DND-41 (cell line): Measurements from ENCODE around the gene CCL20.

Experiments used
- ATAC-seq: fragments of 200-7000 bp; cut with Tn5 transposase; 3 replicates; pipeline ENCODE4 v1.9.1; 2021; ENCODE audit warnings: low read depth; ENCODE audit not compliant: insufficient read depth
- DNase-seq: peaks from one replicate; pipeline ENCODE4 v3.0.0-alpha.2; 2020
- H2AFZ ChIP-seq: 2 replicates; pipeline ENCODE4 v1.6.0; 2012; ENCODE audit warnings: low read depth, low read length
- H3K27ac ChIP-seq: 2 replicates; pipeline ENCODE4 v1.5.1; 2012; ENCODE audit warnings: low read length, inconsistent platforms
- H3K27me3 ChIP-seq: fragments of 200-600 bp; sonication (generic); 2 replicates; pipeline ENCODE4 v1.6.0; 2012; ENCODE audit warnings: low read length, mild to moderate bottlenecking, inconsistent platforms; ENCODE audit not compliant: insufficient read depth, poor library complexity
- H3K36me3 ChIP-seq: 2 replicates; pipeline ENCODE4 v1.5.1; 2012; ENCODE audit warnings: low read length, inconsistent platforms; ENCODE audit not compliant: insufficient read depth
- H3K4me1 ChIP-seq: 2 replicates; pipeline ENCODE4 v1.5.1; 2012; ENCODE audit warnings: mild to moderate bottlenecking, low read length; ENCODE audit not compliant: insufficient read depth
- H3K4me2 ChIP-seq: 2 replicates; pipeline ENCODE4 v1.6.0; 2012; ENCODE audit warnings: mild to moderate bottlenecking, moderate library complexity, low read length, inconsistent platforms; ENCODE audit not compliant: insufficient read depth
- H3K4me3 ChIP-seq, 2 experiments: fragments of 200-600 bp in 1 of 2; shearing (Covaris generic) in 1 of 2; 2 replicates each; pipeline ENCODE4 v1.5.1; 2012 to 2016; ENCODE audit warnings: inconsistent platforms in 2 of 2, low read length in 2 of 2, mild to moderate bottlenecking in 2 of 2, low read depth in 1 of 2, moderate library complexity in 1 of 2
- H3K79me2 ChIP-seq: 2 replicates; pipeline ENCODE4 v1.6.0; 2012; ENCODE audit warnings: low read length, inconsistent platforms; ENCODE audit not compliant: insufficient read depth
- H3K9ac ChIP-seq: 2 replicates; pipeline ENCODE4 v1.6.0; 2012; ENCODE audit warnings: low read depth, mild to moderate bottlenecking, inconsistent platforms, low read length, moderate library complexity
- H3K9me3 ChIP-seq: 2 replicates; pipeline ENCODE4 v1.5.1; 2012; ENCODE audit warnings: low read length, moderate library complexity, mild to moderate bottlenecking, inconsistent platforms; ENCODE audit not compliant: insufficient read depth, severe bottlenecking
- H4K20me1 ChIP-seq: 2 replicates; pipeline ENCODE4 v1.6.0; 2012; ENCODE audit warnings: low read length; ENCODE audit not compliant: insufficient read depth
- EZH2 ChIP-seq: IDR thresholded peaks from 3 replicates; pipeline ENCODE4 v1.6.1; 2012; ENCODE audit warnings: borderline replicate concordance, low read depth, mild to moderate bottlenecking, moderate library complexity, low read length, inconsistent platforms; ENCODE audit not compliant: severe bottlenecking
- TF ChIP-seq, protein P1 (sequence below): IDR thresholded peaks from 2 replicates; pipeline ENCODE4 v1.5.1; 2012; ENCODE audit warnings: borderline replicate concordance, low read length, moderate library complexity, mild to moderate bottlenecking; ENCODE audit not compliant: poor library complexity, severe bottlenecking; ENCODE audit errors: extremely low read depth

Gene CCL20

DNA sequence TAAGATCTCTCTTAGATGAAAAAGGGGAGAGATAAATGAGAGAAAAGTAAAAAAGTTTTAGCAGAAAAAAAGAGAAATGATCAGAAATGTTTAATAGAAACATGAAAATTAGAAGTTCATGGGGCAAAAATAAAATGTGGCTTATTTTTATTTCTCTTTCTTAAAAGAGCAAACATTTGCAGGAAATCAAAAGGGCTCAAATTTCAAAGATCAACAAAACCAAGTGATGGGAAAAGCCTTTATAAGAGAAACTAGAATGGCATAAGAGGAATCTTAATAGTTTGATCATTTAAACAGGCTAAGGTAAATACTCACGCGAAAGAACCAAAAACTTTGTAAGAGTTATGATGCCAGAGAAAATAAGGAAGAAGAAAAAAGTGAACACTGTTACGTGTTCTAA, 34.5 kb downstream of the CCL20 start:
- H3K27ac ChIP-seq, result no peak overlapping the region
- H3K36me3 ChIP-seq, result no peaks in the 10 kb centered on the region
- TF ChIP-seq EZH2, result no peak
- TF ChIP-seq, protein P1, sequence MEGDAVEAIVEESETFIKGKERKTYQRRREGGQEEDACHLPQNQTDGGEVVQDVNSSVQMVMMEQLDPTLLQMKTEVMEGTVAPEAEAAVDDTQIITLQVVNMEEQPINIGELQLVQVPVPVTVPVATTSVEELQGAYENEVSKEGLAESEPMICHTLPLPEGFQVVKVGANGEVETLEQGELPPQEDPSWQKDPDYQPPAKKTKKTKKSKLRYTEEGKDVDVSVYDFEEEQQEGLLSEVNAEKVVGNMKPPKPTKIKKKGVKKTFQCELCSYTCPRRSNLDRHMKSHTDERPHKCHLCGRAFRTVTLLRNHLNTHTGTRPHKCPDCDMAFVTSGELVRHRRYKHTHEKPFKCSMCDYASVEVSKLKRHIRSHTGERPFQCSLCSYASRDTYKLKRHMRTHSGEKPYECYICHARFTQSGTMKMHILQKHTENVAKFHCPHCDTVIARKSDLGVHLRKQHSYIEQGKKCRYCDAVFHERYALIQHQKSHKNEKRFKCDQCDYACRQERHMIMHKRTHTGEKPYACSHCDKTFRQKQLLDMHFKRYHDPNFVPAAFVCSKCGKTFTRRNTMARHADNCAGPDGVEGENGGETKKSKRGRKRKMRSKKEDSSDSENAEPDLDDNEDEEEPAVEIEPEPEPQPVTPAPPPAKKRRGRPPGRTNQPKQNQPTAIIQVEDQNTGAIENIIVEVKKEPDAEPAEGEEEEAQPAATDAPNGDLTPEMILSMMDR, result no peak
- ATAC-seq, result no peak
- no peak for DNase-seq
- H3K9me3 ChIP-seq, result no peaks in the 10 kb centered on the region
- no peak overlapping the region for H3K9ac ChIP-seq
- no peaks in the 10 kb centered on the region for H4K20me1 ChIP-seq
- H3K79me2 ChIP-seq, result no peaks in the 10 kb centered on the region
- H3K27me3 ChIP-seq, result no peaks in the 10 kb centered on the region
- H3K4me3 ChIP-seq, result no peak overlapping the region
- H3K4me2 ChIP-seq, result no peak overlapping the region
- no peak overlapping the region for H2AFZ ChIP-seq
- H3K4me1 ChIP-seq, result no peaks in the 10 kb centered on the region

DNA sequence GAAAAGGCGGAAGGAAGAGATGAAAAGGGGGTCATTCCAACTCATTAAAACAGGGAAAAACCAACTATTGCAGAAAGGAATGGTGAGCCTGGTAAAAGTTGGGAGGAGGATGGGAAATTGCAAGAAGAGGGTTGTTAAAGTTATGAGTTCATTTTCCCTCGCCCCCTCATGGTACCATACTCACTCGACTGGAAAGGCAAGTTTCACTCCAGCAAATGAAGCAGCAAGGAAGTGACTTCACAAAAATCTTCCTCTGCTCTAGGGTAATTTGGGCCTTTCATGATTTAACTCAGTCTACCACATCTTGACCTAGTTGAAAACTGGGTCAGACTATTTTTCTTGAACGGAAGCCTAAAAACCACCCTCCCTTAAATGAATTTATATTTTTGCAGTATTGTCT, 34.9 kb downstream of the CCL20 start:
- no peaks in the 10 kb centered on the region for H3K9me3 ChIP-seq
- no peak for DNase-seq
- H3K4me1 ChIP-seq, result no peaks in the 10 kb centered on the region
- no peak overlapping the region for H3K4me2 ChIP-seq
- H3K36me3 ChIP-seq, result no peaks in the 10 kb centered on the region
- H3K27ac ChIP-seq, result no peak overlapping the region
- no peaks in the 10 kb centered on the region for H3K79me2 ChIP-seq
- no peak overlapping the region for H3K4me3 ChIP-seq
- H3K9ac ChIP-seq, result no peak overlapping the region
- no peak for TF ChIP-seq EZH2
- TF ChIP-seq, protein P1, result no peak
- no peak overlapping the region for H2AFZ ChIP-seq
- no peaks in the 10 kb centered on the region for H3K27me3 ChIP-seq
- ATAC-seq, result no peak
- H4K20me1 ChIP-seq, result no peaks in the 10 kb centered on the region

DNA sequence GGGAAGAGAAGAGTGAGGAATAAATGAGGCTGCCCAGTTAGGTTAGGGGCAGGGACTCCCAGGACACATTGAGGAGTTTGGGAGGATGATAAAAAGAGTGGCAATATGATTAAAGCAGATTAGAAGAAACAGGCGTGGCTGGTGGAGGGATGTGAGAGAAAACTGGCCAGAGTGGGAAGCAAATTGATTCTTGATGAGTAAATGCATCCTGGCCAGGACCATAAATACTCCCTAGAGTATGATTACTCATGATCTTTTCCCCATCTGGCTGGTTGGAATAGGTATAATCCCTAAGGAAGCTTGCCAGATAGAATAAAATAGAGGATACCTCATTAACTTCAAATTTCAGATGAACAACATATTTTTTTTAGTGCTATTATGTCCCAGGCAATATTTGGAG, 36.3 kb downstream of the CCL20 start:
- Histone ChIP-seq H3K4me3 (no peak overlapping the region), H4K20me1 (no peaks in the 10 kb centered on the region), H3K27ac (no peak overlapping the region), H3K36me3 (no peaks in the 10 kb centered on the region), H3K4me1 (no peaks in the 10 kb centered on the region), H3K9me3 (no peaks in the 10 kb centered on the region), H2AFZ (no peak overlapping the region), H3K9ac (no peak overlapping the region), H3K79me2 (no peaks in the 10 kb centered on the region), H3K27me3 (no peaks in the 10 kb centered on the region), H3K4me2 (no peak overlapping the region)
- DNase-seq, result no peak
- TF ChIP-seq, protein P1, result no peak
- no peak for TF ChIP-seq EZH2
- no peak for ATAC-seq

DNA sequence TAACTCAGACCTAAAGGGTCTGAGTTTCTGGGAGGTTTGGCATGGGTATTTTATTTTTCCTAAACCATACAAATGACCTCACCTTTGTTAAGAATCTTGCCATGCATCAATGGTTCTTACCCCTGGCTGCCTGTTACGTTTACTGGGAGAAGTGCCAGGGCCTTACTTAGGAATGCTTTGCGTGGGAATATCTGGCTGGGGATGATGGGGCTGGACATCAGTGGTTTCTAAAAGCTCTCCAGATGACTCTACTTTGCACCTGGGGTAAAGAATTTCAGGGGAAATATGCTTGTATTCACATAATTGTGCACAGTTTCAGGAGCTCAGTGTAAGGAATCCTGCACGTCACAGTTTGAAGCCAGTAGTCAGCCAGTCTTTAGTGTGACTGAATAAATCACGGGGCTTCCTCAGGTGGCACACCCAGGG, 39.6 kb downstream of the CCL20 start:
- Histone ChIP-seq H3K27ac (no peak overlapping the region), H3K79me2 (no peaks in the 10 kb centered on the region), H3K27me3 (no peaks in the 10 kb centered on the region), H3K4me1 (no peaks in the 10 kb centered on the region), H3K9me3 (no peaks in the 10 kb centered on the region), H3K4me3 (no peak overlapping the region), H3K4me2 (no peak overlapping the region), H2AFZ (no peak overlapping the region), H3K36me3 (no peaks in the 10 kb centered on the region), H4K20me1 (no peaks in the 10 kb centered on the region), H3K9ac (no peak overlapping the region)
- DNase-seq, result no peak
- no peak for ATAC-seq
- TF ChIP-seq, protein P1, result no peak
- TF ChIP-seq EZH2, result no peak
